Uterus (tissue), 2 donors: ENCODE measurements around the gene DONSON.
"Not testable (repeated sequence)": the region's sequence is repeated elsewhere in the genome, so short reads cannot be mapped to it uniquely, and the experiment has no call there.

Experiments
- CTCF ChIP-seq, 4 experiments: fragments of 200-600 bp in 2 of 4; fragments of 450-650 bp in 2 of 4; sonication (generic) in 2 of 4; IDR thresholded peaks; one replicate each; pipeline ENCODE4 v1.5.1; 2016 to 2019; ENCODE audit warnings: antibody characterized with exemption in 4 of 4, mild to moderate bottlenecking in 2 of 4, moderate library complexity in 1 of 4
- POLR2A ChIP-seq, 2 donors: fragments of 450-650 bp; IDR thresholded peaks; one replicate each; pipeline ENCODE4 v1.6.1; 2016; ENCODE audit warnings: antibody characterized with exemption in 2 of 2, mild to moderate bottlenecking in 1 of 2, moderate library complexity in 1 of 2

GRCh38 chr21:33617565-33617964, 29.1 kb upstream of the DONSON start:
- TF ChIP-seq CTCF, POLR2A (IDR thresholded peaks at IDR 0.05): not testable (repeated sequence)
